ENCODE results near the gene FNIP2.
"Not testable (repeated sequence)": the region's sequence is repeated elsewhere in the genome, so short reads cannot be mapped to it uniquely, and the experiment has no call there.

The FNIP2 gene

GRCh38 chr4:158870626-158871334 lies 102.0 kb downstream of the FNIP2 start:
- no peak for DNase-seq (ENCODE audit: low spot score)

GRCh38 chr4:158871335-158871724 lies 102.5 kb downstream of the FNIP2 start:
- no peak for DNase-seq (ENCODE audit: low spot score)

GRCh38 chr4:158873795-158874401 lies 105.1 kb downstream of the FNIP2 start:
- no peak for DNase-seq (ENCODE audit: low spot score)

- DNase-seq (ENCODE audit: low spot score) = no peak
Measured at GRCh38 chr4:158875026-158875425, 106.2 kb downstream of the FNIP2 start.

GRCh38 chr4:158875455-158875854 lies 106.6 kb downstream of the FNIP2 start:
- no peak for DNase-seq (ENCODE audit: low spot score)

DNA sequence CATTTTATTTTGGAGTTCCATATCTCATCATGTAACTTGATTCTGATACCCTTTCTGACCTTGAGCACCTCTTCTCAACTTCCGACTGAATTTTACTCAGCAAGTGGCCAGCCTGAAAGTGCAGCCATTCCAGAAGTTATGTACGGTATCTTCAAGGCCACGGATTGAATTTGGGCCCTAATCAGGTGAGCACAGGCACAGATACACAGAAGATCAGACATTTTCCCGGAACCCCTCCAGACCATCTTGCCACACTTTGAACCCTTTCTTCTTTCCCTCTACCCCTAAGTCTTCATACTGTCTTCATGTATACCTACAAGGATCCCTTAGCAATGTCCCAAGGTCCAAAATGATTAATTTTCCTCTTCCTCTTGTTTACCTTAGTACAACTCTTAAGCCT lies 108.2 kb downstream of the FNIP2 start:
- no peak for DNase-seq (ENCODE audit: low spot score)

DNA sequence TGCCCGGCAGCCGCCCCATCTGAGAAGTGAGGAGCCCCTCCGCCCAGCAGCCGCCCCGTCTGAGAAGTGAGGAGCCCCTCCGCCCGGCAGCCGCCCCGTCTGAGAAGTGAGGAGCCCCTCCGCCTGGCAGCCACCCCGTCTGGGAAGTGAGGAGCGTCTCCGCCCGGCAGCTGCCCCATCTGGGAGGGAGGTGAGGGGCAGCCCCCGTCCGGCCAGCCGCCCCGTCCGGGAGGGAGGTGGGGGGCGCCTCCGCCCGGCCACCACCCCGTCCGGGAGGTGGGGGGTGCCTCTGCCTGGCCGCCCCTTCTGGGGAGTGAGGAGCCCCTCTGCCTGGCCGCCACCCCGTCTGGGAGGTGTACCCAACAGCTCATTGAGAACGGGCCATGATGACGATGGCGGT lies 113.3 kb downstream of the FNIP2 start:
- not testable (repeated sequence) for DNase-seq (ENCODE audit: low spot score)

- no peak for DNase-seq (ENCODE audit: low spot score)
Measured at GRCh38 chr4:158884280-158884679, 115.5 kb downstream of the FNIP2 start.

DNA sequence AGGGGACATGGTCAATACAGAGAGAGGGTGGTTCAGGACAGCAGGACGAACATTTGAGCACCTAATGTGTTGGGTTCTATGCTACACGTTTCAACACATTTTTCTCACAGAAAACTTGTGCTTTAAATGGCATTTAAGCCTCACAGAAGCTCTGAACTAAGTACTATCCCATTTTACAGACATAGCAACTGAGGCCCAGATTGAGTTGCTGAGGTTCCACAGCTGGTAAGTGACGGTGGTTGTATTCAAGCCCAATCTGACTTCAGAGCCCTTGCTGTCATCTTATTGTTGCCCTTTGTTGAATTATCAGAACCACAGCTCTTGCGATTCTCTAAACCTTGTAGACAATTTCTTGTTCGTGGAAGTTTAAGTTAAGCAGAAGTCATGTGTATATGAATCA lies 116.7 kb downstream of the FNIP2 start:
- no peak for DNase-seq (ENCODE audit: low spot score)

- no peak for DNase-seq (ENCODE audit: low spot score)
Measured at GRCh38 chr4:158890294-158890693, 121.5 kb downstream of the FNIP2 start.

GRCh38 chr4:158891256-158891655 lies 122.4 kb downstream of the FNIP2 start:
- no peak for DNase-seq (ENCODE audit: low spot score)

DNA sequence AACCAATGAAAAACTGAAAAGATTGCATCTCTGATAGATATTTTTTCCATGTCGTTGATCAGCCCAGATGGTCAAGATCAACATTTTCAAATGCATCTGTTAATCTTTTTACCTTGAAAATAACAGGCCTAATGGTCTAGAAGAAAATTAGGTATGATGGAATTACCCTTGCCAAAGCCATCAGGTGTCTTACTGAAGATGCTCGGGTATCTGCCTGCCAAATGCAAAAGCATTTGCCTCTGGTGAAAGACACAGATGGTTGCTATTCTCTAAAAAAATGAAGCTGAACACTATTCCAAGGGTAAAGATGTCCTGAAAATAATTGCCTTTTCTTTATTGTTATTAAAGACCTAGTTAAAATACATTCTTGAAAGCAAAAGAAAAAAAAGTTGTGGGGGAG lies 126.0 kb downstream of the FNIP2 start:
- no peak for DNase-seq (ENCODE audit: low spot score)

DNA sequence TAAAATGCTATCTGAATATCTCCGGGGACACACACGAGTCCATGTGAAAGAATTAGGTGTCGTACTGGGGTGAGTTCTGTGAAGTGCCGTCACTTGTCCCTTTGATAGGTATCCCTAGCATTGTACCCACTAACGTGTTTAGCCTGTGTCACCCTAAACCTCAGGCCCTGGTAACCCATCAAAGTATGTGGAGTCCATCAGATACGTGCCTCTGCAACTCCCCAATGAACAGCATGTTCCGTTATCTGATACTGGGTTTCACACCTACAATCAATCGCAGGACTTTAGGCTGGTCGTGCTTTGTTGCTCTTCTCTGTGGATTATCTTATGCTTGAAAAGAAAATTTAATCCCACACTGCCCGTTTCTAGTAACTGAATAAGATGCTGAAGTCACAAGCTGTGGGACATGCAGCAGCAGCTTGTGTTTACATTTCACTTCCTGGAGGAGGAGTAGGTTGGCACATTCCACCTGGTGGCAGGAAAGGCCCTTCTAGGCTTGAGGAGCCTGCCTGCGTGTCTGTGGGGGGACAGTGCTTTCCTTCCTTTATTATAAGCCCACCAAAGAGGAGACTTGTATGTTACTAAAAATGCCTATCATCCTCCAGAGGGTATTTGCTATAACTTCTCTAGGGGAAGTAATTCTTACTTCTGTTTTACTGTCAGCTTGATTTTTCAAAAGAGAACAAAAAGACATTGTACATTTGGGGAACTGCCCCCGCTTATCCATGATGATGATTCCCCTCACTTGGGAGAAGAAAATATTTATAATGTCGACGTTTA lies 127.2 kb downstream of the FNIP2 start:
- DNase-seq (ENCODE audit: low spot score) = no peak

DNA sequence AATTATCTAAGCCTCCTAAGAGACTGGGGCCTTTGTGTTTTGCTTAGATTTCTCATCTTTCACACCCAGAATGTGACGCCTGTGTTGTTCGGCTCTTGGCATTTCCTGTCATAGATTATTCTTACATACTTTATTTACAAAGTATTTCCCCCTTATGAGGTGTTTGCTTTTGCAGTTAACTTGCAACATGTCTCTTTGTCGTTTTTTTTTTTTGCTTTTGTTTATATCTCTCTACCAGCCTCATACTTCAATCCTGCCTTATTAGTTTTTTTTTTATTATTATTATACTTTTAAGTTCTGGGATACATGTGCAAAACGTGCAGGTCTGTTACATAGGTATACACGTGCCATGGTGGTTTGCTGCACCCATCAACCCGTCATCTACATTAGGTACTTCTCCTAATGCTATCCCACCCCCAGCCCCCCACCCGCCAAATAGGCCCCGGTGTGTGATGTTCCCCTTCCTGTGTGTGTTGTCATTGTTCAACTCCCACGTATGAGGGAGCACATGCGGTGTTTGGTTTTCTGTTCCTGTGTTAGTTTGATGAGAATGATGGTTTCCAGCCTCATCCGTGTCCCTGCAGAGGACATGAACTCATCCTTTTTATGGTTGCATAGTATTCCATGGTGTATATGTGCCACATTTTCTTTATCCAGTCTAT lies 127.9 kb downstream of the FNIP2 start:
- DNase-seq (ENCODE audit: low spot score) = not testable (repeated sequence)

DNA sequence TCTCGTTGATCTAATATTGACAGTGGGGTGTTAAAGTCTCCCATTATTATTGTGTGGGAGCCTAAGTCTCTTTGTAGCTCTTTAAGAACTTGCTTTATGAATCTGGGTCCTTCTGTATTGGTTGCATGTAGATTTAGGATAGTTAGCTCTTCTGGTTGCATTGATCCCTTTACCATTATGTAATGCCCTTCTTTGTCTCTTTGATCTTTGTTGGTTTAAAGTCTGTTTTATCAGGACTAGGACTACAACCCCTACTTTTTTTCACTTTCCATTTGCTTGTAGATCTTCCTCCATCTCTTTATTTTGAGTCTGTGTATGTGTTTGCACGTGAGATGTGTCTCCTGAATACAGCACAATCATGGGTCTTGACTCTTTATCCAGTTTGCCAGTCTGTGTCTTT lies 131.6 kb downstream of the FNIP2 start:
- DNase-seq (ENCODE audit: low spot score) = not testable (repeated sequence)

DNA sequence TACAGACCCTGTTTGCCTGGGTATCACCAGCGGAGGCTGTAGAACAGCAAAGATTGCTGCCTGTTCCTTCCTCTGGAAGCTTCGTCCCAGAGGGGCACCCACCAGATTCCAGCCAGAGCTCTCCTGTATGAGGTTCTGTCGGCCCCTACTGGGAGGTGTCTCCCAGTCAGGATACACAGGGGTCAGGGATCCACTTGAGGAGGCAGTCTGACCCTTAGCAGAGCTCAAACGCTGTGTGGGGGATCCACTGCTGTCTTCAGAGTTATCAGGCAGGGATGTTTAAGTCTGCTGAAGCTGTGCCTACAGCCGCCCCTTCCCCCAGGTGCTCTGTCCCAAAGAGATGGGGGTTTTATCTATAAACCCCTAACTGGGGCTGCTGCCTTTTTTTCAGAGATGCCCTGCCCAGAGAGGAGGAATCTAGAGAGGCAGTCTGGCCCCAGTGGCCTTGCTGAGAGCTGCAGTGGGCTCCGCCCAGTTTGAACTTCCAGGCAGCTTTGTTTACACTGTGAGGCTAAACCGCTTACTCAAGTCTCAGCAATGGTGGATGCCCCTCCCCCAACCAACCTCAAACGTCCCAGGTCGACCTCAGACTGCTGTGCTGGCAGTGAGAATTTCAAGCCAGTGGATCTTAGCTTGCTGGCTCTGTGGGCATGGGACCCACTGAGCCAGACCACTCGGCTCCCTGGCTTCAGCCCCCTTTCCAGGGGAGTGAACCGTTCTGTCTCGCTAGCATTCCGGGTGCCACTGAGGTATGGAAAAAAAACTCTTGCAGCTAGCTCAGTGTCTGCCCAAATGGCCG lies 133.7 kb downstream of the FNIP2 start:
- not testable (repeated sequence) for DNase-seq (ENCODE audit: low spot score)

DNA sequence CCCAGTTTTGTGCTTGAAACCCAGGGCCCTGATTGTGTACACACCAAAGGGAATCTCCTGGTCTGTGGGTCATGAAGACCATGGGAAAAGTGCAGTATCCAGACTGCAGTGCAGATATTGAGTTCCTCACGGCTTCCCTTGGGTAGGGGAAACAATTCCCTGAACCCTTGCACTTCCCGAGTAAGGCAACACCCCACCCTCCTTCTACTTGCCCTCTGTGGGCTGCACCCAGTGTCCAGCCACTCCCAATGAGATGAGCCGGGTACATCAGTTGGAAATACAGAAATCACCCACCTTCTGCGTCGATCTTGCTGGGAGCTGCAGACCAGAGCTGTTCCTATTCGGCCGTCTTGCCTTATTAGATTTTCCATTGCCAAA lies 134.2 kb downstream of the FNIP2 start:
- no peak for DNase-seq (ENCODE audit: low spot score)

DNA sequence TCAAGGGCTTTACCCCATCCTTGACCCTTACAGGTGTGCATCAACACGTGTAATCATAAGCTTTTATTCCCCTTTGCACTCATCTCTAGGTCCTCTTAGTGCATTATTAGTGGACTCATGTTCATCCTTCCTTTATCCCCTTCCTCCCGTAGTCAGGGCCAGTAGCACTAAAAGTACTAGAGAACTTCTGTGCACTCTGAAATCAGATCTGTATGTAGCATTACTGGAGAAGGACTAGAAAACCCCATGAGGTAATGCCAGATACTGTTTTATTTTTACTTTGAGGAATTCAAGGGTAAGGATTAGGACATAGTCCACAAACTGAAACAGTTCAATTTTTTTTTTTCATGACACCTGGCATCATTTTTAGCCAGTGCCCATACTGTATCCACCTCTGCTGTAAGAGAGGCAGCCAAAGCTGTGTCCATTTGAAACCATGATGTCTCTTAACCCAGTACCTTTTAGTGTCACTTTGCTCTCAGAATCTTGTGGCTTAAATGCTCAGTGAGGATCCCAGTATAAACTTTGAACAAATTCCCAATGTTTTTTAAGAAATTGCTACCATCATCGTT lies 134.7 kb downstream of the FNIP2 start:
- no peak for DNase-seq (ENCODE audit: low spot score)

DNA sequence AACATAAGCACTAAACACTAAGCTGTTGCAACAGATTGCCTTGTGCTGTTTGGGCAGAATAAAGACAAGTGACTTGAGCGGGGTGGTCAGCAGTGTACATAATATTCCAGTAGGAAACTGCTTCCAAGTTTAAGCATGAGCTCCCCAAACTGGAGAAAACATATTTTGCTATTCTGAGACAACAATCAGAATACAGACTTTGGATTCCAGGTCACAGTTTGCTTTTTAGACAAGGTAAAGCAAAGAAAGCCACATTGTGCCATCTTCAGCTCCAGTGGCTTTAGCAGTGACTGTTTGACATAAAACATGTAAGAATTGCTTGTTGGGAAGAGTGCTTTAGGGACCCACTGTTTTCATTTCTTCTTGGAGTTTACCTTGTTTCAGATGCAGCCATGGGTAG lies 136.0 kb downstream of the FNIP2 start:
- DNase-seq (ENCODE audit: low spot score) = no peak

GRCh38 chr4:158906073-158906472 lies 137.2 kb downstream of the FNIP2 start:
- no peak for DNase-seq (ENCODE audit: low spot score)

GRCh38 chr4:158912390-158912789 lies 143.6 kb downstream of the FNIP2 start:
- no peak for DNase-seq (ENCODE audit: low spot score)

DNA sequence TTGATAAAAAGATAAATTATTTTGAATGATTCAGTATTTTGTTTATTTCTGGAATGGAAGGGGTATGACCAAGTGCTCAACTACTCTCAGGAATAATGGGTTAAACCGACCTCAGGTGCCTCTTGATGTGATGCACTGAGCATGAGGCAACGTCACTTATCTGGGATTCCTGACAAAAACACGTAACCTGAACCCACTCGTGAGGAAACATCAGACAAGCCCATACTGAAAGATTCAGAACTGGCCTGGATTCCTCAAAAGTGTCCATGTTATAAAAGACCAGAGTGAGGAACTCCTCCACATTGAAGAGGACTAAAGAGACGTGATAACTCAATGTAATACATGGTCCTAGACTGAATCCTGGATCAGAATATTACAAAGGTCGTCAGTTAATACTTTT lies 144.0 kb downstream of the FNIP2 start:
- DNase-seq (ENCODE audit: low spot score) = no peak

Data from globus pallidus (tissue), 1 donor.